NCI-H2029 (cell line): ENCODE measurements around the gene SPOPL.
A peak's percentile ranks its signal among the peaks of the same experiment; 100 is the strongest.
"Not testable (repeated sequence)": the region's sequence is repeated elsewhere in the genome, so short reads cannot be mapped to it uniquely, and the experiment has no call there.

Experiments used
- DNase-seq: peaks from one replicate; lab custom pipeline; 2025; lab: John Stamatoyannopoulos, UW

The SPOPL gene

GRCh38 chr2:138523673-138524042 lies 22.1 kb downstream of the SPOPL start:
- DNase-seq = not testable (repeated sequence)

- DNase-seq = not testable (repeated sequence)
Measured at GRCh38 chr2:138524353-138524752, 22.8 kb downstream of the SPOPL start.

GRCh38 chr2:138531913-138532312 lies 30.3 kb downstream of the SPOPL start:
- DNase-seq = no peak

GRCh38 chr2:138534791-138535190 lies 33.2 kb downstream of the SPOPL start:
- no peak for DNase-seq

DNA sequence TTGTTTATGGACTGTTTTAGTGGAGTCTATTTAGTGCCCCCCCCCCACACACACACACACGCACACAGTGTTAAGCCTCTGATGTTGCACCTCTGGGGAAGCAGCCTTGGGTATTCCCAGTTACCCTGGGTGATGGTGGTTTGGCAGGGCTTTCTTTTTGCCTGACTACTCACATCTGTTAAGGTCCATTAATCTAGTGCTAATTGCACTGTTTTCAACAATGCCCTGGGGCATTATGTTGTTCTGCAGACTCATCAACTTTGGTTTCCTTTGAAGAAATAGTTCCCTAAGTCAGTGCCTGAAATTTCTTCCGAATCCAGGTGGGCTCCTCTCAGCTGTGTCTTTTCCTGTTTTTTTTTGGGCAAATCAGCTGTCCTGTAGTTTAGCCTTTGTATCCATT lies 34.7 kb downstream of the SPOPL start:
- no peak for DNase-seq

DNA sequence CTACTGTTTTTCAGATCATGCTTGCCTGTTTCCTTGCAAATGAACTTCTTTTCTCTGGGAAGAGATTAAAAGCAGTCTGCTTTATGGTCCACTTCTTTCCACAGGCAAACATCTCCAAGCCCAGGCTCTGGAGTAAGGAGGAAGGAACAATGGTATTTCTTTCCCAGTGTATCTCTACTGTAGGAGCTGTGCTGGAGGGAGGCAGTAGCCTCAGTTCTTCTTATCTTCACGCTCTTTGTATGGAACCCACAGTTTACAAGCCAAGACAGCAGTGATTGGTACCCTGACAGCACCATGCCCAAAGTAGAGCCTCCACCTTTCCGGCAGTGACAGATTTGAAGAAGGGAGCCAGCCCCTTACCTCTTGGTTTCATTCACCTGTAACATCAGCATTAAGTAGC lies 35.2 kb downstream of the SPOPL start:
- DNase-seq = no peak

DNA sequence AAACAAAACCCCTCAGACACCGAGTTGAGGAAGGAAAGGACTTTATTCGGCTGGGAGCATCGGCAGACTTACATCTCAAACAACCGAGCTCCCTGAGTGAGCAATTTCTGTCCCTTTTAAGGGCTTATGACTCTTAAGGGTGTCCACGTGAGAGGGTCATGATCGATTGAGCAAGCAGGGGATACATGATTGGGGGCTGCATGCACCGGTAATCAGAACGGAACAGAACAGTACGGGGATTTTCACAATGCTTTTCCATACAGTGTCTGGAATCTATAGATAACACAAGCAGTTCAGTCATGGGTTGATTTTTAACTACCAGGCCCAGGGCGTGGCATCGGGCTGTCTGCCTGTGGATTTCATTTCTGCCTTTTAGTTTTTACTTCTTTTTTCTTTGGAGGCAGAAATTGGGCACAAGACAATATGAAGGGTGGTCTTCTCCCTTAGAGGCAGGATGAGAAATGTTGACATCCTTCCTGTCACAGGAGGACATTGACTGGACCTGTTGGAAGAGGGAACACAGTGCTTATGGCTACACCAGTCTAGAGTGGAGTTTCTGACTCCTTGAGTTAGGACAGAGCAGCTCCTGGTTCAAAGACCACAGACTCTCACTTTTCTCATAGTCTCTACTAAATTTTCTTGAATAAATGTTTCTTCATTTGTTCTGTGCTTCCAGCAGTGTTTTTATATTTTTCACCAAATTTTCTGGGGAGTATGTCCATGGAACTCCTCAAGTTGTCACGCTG lies 35.8 kb downstream of the SPOPL start:
- DNase-seq = no peak

GRCh38 chr2:138544206-138544605 lies 42.6 kb downstream of the SPOPL start:
- peak; percentile 64 for DNase-seq

DNA sequence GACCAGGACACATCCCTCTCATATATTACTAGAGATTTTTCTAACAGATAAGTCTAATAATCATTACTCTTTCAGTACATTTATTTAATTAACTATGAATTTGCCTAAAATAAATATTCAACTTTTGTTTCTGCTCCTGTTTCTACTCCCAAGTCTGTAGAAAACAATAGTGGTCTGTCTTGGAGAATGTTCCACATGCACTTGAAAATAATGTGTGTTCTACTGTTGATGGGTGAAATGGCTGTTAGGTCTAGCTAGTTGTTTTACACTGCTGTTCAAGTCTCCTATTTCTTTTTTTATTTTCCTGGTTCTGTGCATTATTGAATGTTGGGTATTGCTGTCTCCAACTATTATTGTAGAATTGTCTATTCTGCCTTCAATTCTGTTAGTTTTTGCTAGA lies 47.2 kb downstream of the SPOPL start:
- DNase-seq = no peak

- no peak for DNase-seq
Measured at GRCh38 chr2:138550172-138550571, 48.6 kb downstream of the SPOPL start.

DNA sequence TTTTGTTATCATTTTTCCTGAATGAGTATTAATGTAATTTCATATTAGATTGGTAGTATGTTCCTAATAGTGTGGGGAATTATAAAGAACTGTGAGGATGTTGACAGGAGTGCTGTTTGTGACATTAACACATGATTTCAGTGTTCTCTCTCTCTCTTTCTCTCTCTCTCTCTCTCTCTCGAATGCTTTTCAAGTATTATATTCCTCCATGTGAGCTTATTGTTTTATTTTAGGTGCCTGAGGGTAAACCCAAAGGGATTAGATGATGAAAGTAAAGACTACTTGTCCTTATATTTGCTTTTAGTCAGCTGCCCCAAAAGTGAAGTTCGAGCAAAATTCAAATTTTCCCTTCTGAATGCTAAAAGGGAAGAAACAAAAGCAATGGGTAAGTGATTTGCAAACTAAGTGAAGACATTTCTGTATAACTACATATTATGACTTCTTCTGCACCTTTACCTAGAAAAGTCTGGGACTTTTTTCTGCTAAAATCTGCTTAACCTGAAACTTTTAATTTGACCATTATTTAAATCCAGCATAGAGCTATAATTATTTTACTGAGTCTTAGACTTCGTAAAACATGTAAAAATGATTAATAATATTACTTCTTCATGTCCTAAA lies 49.2 kb downstream of the SPOPL start:
- no peak for DNase-seq

GRCh38 chr2:138554123-138554522 lies 52.6 kb downstream of the SPOPL start:
- no peak for DNase-seq

DNA sequence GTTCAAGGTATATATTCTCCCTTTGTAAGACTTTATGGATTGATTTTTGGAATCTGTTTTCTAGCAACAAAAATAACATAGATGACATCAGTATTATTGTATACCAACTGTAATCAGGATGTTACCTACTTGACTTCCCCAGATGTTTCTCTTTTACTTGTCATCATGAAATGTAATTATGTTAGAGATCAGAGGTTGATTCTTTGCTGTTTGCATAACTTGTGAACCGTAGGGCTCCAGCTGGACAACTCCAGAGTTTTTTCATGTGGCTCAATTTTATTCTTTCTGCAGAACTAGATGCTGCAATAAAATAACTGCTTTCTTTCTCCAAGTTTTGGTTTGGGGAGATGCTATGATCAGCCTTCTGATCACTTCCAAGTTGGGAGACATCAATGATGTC lies 58.1 kb downstream of the SPOPL start:
- no peak for DNase-seq

GRCh38 chr2:138564586-138565229 lies 63.1 kb downstream of the SPOPL start:
- no peak for DNase-seq

GRCh38 chr2:138565230-138565598 lies 63.6 kb downstream of the SPOPL start:
- no peak for DNase-seq

DNA sequence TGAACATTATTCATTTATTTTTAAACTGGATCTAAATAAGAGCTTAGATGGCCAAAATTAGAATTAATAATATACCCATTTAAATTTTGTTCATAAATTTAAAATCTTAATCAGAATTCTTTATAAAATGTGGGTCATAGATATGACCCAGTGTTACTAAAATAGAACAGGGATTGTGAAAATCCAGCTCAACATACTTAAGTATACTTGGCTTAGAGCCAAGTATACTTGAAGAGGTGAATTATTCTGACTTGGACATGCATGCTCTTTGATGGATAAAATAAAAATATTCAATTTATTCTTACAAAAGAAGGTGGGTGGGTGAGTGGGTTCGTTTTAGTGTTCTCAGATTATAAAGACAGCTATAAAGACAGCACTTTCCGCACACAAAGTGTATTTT lies 70.7 kb downstream of the SPOPL start:
- DNase-seq = peak; percentile 31

- DNase-seq = no peak
Measured at GRCh38 chr2:138577066-138577465, 75.5 kb downstream of the SPOPL start.

GRCh38 chr2:138579556-138579955 lies 78.0 kb downstream of the SPOPL start:
- DNase-seq = no peak

DNA sequence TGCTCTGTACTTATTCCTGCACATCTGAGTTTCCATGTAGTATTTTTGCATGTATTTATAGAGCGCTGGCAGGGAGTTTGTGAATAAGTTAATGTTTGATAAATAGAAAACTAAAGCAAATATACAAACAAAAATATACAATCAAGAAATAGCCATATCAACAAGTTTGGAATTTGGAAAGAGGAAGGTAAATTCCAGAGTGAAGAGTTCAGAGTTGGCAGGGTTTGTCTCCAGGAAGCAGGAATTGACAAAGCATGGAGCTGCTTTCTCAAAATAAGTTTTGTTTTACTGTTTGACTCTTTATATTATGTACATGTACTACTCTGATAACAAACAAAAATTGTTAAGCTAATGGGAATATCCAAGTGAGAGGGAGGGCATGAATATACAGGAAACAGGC lies 80.3 kb downstream of the SPOPL start:
- DNase-seq = no peak

GRCh38 chr2:138589663-138590062 lies 88.1 kb downstream of the SPOPL start:
- DNase-seq = no peak

DNA sequence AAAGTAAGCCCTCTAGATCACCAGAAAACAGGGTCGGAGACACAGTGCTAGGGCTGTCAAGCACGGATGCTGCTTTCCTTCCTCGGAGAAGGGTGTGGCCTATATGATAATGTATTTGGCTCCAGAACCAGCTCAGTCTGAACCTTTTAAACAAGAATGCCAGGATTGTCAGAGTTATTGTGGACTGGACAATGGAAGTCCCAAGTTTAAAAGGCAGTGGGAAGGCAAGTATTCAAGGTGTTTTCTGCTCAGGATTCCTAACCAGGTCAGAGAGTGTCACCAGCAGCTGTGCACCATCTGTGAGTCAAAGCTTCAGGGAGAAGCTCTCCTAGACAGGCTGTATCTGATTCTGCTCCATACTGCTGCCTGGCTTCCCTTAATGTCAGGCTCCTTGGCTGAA lies 94.8 kb downstream of the SPOPL start:
- DNase-seq = no peak

- no peak for DNase-seq
Measured at GRCh38 chr2:138600732-138601457, 99.3 kb downstream of the SPOPL start.
